HG03378 (cell line): ENCODE data around the gene FGGY.
"Not testable (repeated sequence)": the region's sequence is repeated elsewhere in the genome, so short reads cannot be mapped to it uniquely, and the experiment has no call there.

ENCODE experiments used
- ATAC-seq: cut with Tn5 transposase; IDR thresholded peaks from one replicate; pipeline ENCODE4 v1.9.1; 2021; ENCODE audit warnings: mild to moderate bottlenecking, moderate library complexity; ENCODE audit not compliant: unreplicated experiment

The FGGY gene

DNA sequence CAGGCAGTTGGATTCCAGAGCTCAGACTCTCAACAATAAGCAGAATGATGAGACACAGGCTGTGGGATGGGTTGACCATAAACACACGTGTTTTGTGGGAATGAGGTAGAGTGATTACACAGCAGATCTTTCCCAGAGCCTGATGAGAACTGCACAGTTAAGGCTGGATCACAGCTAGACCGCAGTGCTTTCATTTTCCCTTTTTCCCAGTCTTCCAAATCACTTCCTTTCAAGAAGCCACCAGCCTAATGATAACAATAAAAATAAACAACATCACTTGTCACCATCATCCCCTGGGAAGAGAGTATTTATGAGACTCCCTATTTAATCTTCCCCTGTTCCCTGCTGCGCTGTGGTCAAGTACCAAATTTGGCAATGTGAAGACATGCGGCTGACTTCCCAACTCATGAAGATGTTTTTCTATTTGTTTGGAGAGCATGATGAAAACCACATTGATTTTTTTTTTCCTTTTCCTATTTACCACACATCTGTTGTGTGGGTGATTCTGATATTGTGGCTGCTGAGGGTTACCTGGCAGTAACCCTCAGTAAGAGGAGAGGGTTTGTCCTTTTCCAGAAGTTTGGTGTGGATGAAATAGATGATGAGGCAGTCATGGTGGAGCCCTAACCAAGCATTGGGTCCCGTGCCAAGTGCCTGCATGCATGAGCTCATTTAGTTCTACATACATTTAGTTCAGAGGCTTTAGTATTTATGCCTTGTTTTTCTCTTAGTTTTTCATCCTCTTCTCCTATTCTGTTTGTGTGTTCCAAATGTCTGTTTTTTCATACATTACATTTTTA is 268.9 kb downstream of the FGGY start:
- ATAC-seq, result no peak

DNA sequence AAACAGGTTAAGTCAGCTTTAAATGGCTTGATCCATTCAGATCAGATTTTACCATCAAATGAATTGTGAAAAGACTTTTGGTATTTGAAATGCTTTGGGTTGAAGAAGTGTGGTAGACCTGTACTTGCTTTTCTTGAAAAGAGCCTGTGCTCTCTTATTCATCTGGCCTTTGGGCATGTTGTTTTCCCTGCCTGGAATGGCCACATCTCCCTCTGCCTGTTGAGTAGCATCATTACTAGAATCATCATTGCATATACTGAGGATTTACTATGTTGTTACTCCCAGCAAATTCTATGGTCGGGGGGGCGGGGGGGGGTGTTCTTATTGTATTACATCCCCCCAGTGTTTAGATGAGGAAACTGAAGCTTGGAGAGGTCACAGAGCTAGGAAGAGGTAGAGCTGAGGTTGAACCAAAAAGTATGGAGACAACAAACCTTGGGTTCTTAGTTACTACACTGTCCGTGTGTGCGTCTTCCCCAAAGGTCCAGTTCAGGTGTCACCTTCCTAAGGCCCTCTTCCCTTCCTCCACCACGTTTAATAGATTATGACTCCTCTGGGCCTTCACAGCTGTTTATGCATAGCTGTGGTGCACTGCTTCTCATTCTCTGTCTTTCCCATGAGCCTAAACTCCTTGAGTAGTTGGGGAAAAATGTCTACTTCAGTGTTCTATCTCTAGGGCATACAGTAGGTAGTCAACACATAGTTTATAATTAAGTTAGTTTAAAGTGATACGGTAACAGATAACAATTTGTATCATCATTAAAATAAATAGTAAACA is 271.5 kb downstream of the FGGY start:
- no peak for ATAC-seq

DNA sequence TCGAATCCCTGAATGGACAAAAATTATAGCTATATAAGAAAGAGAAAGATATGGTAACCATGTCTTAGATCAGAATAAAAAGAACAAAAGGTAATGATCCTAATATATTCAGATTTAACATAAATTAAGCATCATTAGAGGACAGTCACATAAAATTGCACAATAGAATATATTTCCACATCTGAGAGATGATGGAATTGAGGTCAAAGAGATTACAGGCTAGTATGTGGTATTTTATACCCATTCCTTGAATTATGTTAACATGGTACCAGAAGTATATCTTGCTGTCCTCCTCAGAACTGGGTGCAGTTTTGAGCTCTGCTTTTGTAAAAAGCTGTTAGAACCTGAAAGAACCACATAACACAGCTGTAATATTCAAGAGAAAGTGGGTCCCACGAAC is 272.3 kb downstream of the FGGY start:
- ATAC-seq, result no peak

DNA sequence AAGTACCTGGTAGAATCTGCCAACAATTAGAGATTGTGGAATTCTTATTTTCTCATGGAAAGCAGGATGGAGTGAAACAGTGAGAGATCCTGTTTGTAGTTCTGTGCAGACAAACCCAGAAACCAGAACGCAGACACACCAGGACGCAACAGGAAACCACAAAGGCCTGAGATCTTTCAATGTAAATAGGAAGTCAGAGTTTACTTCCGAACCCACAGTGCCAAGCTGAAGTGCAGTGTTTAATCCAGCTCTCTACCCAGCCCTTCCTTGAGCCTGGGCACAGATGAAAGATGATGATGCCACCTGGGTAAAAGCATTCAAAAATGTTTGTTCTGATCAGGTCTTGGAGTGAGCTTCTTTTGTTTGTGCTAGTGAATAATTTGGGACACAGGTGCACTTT is 273.6 kb downstream of the FGGY start:
- peak; percentile 90 for ATAC-seq

DNA sequence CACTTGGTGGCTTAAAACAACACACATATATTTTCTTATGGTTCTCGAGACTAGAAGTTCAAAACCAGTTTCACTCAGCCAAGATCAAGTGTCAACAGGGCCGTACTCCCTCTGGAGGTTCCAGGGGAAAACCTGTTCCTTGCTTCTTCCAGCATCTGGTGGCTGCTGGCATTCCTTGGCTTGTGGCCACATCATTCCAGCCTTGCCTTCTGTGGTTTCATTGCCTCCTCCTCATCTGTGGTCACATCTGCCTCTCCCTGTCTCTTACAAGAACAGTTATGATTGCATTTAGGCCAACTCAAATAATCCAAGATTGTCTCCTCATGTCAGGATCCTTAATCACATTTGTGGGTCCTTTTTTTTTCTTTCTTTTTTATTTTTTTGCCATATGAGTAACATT is 277.2 kb downstream of the FGGY start:
- no peak for ATAC-seq

DNA sequence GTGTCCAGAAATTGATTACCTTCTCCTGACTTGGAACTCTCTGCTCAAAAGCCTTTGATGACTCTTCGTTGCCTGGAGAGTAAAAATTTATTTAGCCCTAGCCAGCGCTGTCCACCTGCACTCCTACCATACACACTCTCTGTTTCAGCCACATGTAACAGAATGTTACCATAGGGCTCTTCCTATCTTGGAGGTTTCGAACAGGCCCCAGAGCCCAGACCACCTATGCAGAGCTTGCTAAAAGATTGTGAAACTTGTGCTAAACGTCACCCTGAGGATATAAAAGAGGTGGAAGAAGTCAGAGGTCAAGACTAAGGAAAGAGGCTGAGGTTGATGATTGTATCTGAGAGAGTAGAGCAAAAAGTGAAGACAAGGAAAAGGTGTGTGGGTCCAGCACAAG is 280.9 kb downstream of the FGGY start:
- ATAC-seq, result no peak

DNA sequence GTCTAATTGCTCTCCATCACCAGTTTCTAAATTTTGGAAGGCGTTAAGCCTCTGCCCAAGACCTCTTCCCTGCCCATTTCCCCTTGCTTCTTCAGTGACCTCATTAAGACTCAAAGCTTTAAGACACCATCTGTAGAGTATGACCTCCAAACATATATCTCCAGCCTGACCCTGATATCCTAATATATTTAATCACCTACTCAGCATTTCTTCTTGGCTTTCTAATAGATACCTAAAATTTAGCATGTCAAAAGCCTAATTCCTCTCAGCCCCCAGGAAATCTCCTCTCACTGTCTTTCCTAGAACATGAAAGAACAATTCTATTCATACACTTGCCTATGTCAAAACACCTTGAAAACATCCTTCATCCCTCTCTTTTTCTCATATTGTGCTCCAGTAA is 282.3 kb downstream of the FGGY start:
- no peak for ATAC-seq

DNA sequence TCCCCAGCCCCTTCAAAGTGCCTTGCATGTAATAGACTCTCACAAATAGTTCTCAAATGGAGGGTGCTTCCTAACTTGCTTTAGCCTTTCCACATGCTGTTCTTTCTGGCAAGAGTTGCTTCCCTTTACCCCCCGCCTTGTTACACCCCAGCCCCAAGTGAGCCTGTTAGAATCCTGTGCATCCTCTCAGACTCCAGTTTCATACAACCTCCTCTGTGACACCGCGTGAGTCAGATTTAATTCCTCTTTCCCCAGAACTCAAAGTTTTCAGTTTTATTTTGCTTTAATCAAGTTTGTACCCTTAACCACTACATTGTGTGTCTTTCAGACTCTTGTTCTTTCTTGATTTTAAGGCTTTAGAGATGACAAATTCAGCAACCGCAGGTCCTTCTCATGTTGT is 283.4 kb downstream of the FGGY start:
- no peak for ATAC-seq

DNA sequence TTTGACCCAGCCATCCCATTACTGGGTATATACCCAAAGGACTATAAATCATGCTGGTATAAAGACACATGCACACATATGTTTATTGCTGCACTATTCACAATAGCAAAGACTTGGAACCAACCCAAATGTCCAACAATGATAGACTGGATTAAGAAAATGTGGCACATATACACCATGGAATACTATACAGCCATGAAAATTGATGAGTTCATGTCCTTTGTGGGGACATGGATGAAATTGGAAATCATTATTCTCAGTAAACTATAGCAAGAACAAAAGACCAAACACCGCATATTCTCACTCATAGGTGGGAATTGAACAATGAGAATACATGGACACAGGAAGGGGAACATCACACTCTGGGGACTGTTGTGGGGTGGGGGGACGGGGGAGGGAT is 295.5 kb downstream of the FGGY start:
- not testable (repeated sequence) for ATAC-seq

DNA sequence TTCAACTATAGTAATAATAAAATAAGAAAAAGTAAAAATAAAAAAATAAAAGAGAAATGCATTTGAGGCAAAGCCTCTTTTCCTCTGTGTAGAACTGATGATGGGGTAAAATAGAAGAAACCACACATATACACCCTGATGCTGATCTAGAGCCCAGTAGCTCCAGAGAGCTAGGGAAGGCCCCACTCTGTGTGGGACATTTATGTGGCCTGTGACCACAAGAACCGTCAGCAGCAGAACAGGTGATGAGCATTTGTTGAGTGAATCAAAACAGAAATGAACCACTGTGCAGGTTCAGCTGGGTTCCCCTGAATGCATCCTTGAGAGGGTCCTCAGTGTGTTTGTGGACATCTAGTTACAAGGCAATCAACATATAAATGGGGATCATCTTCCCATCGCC is 296.0 kb downstream of the FGGY start:
- ATAC-seq, result no peak

DNA sequence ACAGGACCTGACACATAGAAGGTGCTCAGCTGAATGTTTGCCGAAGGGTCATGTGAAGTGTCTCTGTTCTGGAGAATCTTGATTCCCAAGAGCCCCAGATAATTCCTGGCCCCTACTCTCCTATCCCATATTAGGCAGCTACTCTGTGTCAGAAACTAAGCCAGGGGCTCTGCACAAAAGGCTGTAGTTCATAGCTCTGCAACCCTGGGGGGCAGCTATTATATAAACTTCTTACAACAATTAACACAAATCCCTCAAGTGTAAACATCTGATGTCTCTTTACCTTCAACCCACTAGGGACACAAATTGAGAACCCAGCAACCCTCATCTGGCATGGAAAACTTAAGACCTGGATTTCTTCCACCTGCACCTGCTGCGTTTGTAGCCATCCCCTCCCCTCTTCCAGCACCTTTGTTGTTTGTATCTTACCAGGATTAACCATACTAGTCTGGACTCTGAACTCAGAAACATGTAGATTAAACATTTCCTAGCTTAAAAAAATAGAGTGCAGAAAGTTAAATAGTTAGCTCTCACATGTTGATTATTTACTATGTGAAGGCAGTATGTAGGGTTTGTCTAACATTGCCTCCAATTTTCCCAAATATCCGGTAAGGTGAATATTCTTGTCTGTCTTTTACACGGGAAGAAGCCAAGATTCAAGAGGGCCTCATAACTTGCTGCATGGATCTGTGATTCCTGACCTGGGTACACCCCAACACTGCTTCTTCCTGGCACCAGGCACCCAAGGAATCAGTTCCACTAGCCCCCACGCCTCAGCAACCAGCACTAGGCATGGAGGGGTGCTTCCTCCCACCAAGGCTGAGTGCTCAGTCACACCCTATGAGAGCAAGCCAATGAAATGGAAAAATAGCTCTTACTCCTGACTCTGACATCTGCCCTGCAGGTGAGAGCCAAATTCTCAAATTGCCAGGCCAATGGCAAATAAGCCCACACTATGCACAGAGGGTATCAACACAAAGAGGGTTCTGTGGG is 297.2 kb downstream of the FGGY start:
- ATAC-seq, result no peak

DNA sequence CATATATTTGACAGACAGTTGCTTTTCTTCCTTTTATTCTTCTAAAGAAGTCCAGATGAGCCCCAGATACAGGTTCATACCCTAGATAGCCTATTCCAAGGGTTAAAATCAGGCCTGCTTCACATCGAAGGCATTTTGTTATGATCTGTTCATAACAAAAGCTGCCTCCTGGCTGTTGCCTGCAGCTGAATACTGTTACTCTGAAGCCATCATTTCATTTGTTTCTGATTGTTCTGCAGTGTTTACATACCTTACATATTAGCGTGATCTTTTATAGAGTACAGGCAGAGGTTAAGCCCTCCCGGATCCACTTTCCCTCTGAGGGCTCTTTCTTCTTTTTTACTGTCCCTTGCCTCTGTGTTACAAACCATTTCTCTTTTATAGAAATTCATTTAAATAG is 298.9 kb downstream of the FGGY start:
- ATAC-seq, result no peak

DNA sequence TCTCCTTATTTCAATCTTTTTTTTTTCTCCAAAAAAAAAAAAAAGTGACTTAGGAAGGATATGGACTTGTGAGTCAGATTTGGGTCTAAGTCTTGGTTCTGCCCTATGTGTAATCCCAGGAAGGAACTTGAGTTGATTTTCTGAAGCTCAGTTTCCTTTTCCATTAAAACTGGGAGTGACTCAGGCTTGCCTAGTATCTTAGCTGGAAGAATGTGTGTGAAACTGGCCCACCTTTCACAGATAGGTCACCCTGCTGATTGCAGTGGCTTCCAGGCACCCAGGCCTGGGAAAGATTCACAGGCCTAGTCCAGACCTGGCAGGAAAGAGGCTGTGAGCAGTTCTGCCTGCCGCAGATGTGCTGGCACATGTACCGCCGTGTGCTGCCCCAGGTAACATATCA is 299.5 kb downstream of the FGGY start:
- no peak for ATAC-seq

DNA sequence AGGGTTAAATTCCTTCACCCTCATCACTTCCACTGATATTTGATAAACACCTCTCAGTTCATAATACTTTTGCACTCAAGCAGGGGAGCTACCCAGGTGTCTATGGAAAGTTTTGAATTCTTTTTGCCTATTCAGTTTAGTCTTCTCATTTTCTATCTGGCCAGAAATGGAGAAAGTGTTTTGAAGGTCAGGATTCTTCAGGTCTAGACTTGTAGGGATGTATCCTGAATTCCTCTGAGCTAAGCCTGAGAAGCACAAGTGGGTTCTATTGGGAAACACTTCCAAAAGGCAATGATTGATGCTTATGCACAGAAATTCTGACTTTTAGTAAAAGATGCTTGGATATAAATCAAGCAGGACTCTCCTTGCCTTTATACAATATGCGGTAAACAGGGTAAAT is 300.1 kb downstream of the FGGY start:
- ATAC-seq, result no peak

DNA sequence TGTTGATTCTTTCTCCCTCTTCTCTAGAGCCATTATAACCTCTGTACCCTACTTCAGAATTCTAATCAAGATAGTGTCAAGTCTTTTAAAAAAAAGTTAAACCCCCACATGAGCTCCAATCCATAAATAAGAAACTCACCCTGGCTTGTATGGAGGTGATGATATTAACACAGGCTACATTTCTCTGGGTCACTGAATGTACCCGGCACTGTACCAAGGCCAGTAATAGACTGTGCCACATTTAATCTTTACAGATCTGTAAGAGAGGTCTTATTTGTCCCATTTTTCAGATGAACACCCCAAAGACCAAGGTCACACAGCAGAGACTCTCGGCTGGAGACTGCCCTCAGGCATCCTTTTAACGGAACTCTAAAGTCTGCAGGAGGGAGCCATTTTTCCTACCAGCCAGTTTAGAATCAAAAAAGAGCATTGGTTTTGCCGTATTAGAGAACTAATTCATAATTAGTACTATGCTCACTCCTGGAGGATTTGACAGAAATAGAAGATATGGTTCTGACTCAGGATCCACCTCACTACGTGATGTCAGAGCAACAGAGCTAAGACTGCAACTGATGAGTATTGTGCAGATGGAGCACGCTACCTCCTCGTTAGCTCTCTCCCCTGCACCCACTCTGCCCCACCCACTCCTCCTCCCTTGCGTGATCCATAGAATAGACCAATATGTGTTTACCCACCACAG is 300.7 kb downstream of the FGGY start:
- no peak for ATAC-seq

DNA sequence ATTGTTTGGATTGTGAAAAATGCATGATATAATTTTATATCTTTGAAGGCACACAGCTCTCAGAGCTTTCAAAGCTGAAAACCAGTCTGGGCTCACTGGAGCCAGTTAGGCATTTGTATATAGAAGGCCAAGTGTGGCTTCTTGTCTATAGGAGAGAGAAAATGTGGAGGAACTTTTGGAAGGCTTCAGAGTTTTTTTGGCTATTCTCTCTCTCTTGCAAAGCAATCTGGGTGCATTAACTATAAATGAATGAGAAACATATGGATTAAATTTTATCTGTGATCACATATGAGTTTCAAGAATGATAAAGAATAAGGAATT is 301.2 kb downstream of the FGGY start:
- ATAC-seq, result no peak

DNA sequence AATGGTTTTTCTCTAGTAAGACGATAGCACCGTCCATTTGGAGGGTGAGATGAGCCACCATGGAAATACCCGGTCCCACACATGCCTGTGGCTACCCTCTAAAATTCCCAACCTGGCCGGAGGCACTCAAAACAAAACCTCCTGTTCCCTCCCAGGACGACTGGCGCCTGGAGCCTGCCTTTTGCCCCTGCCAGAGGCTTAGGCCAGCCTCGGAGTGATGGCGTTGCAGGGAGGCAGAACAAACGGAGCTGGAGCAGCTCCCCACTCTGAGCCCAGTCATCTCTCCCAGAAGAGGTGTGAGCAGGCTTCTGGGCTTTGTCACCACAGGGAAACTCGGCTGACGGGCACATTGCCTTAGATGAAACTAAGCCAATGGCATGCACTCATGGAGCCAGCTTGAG is 304.1 kb downstream of the FGGY start:
- ATAC-seq, result no peak

DNA sequence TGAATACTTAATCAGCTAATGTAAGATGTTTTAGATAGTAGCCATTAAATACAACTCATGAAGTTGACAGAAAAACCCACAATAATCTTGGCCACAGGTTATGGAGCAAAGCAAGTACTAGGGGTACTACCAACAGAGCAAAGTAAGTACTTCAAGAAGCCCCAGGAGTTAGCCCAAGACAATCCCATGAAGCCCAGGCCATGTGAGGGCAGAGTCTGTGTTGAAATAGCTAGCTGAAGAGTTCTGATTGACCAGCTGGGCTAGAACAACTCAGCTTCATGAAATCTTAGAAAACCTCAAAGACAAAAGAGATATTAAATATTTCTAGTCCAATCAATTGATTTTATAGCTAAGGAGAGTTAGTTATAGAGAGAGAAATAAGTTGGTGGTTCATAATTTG is 304.9 kb downstream of the FGGY start:
- no peak for ATAC-seq

DNA sequence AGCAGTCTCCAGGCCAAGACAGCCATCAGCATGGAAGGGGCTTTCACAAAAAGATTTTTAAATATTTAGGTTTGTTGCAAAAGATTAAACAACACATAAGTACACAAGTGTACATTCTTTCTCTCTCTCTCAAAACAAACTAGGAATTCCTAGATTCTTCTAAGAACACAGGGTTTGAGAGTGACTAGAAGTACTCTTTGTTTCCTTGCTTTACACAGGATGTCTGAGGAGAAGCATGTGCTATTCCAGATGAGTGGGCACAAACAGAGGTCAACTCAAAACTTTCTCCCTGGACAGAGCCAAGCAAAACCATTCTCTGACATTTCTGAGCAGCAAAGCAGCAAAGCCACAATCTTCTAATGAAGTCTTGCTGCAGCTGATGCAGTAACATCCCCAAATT is 307.3 kb downstream of the FGGY start:
- ATAC-seq, result no peak

DNA sequence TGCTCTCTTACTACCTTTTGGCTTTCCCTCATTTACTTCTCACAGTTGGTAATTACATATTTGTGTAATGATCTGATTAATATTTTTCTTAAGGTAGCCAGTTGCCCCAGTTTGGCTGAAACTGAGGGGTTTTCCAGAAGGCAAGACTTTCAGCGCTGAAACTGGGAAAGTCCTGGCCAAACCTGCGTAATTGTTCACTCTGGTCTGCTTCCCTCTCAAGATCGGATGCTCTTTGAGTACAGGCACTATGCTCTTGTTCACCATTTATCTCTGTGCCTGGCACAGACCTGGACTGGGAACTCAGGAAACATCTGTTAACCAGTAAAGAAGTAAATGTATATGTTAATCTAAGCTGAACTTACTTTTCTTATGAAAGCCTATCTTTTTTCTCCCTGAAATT is 308.3 kb downstream of the FGGY start:
- no peak for ATAC-seq

DNA sequence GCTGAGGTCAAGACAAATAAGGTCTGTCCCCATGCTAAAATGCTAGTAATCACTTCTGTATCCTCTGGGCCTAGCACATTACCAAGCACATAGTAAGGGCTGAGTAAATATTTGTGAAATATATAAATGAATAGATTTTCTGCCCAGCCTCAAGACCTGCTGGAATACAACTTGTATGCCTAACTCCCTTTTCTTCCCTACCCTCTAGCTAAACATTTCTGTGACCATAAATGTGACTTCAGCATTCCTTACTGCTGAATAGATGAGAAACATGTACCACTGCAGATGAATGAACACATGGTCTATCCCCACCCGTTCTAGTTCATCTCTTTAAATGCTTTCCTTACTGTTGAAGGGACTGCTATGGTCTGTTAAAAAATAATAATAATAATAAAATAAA is 308.9 kb downstream of the FGGY start:
- no peak for ATAC-seq
